ENCODE results near the gene WNT9A. TPM values are rescaled to one million over a fixed set of nuclear protein-coding genes. Genes with fewer than 3 reads are reported as not detected.

Gene WNT9A
- total and polyA plus RNA-seq, 12 donors: 0.18 to 2.9 (median 1.0) TPM

DNA sequence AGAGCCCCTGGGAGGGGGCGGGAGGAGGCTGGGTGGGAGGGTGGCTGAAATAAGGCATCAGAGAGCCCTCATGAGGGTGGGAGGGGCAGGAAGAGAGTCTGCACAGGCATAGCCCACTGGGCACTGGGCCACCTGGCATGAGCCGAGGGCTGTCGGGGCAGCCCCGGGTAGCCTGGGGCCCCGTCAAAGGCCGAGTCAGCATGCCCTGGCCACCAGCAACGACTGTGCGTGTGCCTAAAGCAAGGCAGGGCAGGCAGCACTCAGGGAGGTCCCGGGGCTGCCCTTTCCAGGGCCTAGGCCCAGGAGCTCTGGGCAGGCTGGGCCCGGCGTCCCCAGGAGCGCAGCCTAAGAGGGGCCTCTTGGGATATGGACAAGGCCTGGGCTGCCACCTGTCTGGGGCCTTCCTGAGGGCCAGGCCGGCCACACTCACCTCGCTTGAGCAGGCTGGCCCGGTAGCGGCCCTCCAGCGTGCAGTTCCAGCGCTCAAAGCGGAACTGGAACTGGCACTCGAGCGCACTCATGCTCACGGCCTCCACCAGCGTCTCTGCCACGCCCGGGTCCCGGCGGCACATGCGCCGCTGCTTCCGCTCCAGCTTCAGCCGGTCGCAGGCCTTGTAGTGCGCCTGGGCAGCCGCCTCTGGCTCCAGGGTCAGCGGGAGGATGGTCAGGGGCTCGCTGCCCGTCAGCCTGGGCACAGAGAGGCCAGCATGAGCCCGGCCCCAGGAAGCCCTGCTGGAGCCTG lies 22.7 kb downstream of the WNT9A start:
- Histone ChIP-seq H3K27ac (no peak overlapping the region), H3K4me1 (replicated peaks in 1 of 2) (no peaks in the 10 kb centered on the region), H3K27me3 (no peaks in the 10 kb centered on the region), H3K36me3 (replicated peaks in 1 of 2) (no peaks in the 10 kb centered on the region), H3K4me3 (no peak overlapping the region), H3K9me3 (replicated peaks in 1 of 3) (no peaks in the 10 kb centered on the region)
- intact Hi-C loops (cut with DNase I): no loop called here
- WGBS, 4 donors: 68 to 90% (median 84%) methylated on average over 11 to 38 of the region's 38 CpGs
- TF ChIP-seq POLR2A (IDR thresholded peaks at IDR 0.05): no peak
- TF ChIP-seq, protein P1, sequence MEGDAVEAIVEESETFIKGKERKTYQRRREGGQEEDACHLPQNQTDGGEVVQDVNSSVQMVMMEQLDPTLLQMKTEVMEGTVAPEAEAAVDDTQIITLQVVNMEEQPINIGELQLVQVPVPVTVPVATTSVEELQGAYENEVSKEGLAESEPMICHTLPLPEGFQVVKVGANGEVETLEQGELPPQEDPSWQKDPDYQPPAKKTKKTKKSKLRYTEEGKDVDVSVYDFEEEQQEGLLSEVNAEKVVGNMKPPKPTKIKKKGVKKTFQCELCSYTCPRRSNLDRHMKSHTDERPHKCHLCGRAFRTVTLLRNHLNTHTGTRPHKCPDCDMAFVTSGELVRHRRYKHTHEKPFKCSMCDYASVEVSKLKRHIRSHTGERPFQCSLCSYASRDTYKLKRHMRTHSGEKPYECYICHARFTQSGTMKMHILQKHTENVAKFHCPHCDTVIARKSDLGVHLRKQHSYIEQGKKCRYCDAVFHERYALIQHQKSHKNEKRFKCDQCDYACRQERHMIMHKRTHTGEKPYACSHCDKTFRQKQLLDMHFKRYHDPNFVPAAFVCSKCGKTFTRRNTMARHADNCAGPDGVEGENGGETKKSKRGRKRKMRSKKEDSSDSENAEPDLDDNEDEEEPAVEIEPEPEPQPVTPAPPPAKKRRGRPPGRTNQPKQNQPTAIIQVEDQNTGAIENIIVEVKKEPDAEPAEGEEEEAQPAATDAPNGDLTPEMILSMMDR (IDR thresholded peaks at IDR 0.05): no peak
- DNase-seq: no peak

DNA sequence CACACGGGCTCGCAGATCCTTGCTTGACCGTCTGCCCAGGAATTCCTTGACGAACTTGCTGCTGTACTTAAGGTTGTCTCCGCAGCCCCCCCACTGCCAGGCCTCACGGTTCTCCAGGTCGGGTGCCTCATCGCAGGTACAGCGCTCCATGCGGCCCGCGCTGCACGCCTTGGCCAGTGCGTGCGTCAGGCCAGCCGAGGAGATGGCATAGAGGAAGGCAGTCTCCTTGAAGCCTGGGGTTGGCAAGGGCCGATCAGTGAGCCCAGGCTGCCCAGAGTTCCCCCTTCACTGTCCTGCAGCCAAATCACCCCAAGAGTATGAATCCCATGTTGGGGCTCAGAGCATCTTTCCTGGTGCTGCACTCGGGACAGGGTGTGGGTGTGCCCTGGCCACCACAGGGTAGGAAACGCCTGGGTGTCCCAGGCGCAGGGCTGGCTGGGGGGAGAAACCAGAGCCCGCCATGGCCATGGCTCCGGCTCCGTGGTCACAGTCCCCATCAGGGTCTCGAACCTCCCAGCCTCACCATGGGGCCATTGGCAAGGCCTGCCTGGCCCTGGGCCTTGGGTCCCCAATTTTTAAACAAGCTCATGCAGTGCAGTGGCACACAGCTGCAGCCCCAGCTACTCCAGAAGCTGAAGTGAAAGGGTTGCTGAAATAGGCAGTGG lies 23.4 kb downstream of the WNT9A start:
- intact Hi-C loops (cut with DNase I): no loop called here

DNA sequence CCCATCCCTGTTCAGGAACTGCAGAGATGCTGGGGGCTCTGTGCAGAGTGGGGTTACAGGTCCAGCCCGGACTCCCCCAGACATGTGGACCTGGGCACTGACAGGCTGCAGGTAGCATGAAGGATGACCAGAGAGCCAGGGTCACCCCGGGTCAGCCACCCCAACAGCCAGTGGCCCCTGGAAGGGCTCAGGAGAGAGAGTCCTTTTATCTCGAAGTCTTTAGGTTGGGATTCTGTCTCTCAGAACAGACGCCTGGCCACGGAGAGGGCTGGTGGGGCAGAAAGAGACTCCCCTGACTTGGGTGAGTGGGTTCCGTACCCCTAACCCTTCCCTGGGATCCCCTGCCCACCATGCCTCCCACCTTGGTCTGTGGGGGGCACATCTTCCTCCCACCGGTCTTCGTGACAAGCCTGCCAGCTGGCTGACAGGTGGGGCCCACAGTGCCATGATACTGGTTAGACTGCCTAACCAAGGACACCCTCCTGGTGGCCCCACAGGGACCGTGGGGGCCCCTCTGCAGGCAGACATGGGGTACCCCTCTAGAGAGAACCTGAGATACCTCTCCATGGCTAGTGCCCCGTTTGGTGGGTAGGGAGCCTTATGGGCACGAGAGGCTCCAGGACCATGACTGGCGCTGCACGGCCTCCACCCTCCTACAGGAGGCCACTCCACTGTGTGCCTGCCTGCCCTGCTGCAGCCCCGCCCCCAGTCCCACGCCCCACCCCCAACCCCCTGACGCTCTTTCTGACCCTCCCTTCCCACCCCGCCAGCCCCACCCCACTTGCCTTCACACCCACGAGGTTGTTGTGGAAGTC lies 24.2 kb downstream of the WNT9A start:
- intact Hi-C loops (cut with DNase I): no loop called here
- H3K9me3 ChIP-seq (replicated peaks in 1 of 3): no peaks in the 10 kb centered on the region
- 80 to 95% (median 84%) methylated on average over 7 to 18 of the region's 18 CpGs for WGBS, 4 donors
- DNase-seq: no peak
- no peak overlapping the region for H3K4me3 ChIP-seq
- no peak for TF ChIP-seq POLR2A (IDR thresholded peaks at IDR 0.05)
- TF ChIP-seq, protein P1 (IDR thresholded peaks at IDR 0.05): no peak
- H3K4me1 ChIP-seq (replicated peaks in 1 of 2): no peaks in the 10 kb centered on the region
- H3K36me3 ChIP-seq (replicated peaks in 1 of 2): no peaks in the 10 kb centered on the region
- H3K27me3 ChIP-seq: no peaks in the 10 kb centered on the region
- no peak overlapping the region for H3K27ac ChIP-seq

More for the DNA sequence above, 23.4 kb downstream of the WNT9A start:
- Histone ChIP-seq H3K4me1 (replicated peaks in 1 of 2) (no peaks in the 10 kb centered on the region), H3K27ac (no peak overlapping the region), H3K9me3 (replicated peaks in 1 of 3) (no peaks in the 10 kb centered on the region), H3K27me3 (no peaks in the 10 kb centered on the region), H3K36me3 (replicated peaks in 1 of 2) (no peaks in the 10 kb centered on the region), H3K4me3 (no peak overlapping the region)
- DNase-seq: no peak
- 93 to 94% (median 94%) methylated on average over 11 to 24 of the region's 24 CpGs; no CpG with 5 or more reads in 1 of the 4 donors for WGBS, 4 donors
- TF ChIP-seq, protein P1 (IDR thresholded peaks at IDR 0.05): no peak
- no peak for TF ChIP-seq POLR2A (IDR thresholded peaks at IDR 0.05)
